GM18951 (cell line): ENCODE data around the gene SSTR4.

Source experiments
- POLR2A ChIP-seq: IDR thresholded peaks from 4 replicates; pipeline ENCODE4 v1.6.1; 2011; ENCODE audit warnings: mild to moderate bottlenecking; ENCODE audit not compliant: insufficient read length, insufficient read depth; ENCODE audit errors: extremely low read depth
- in situ Hi-C: fragments of 300-500 bp; cut with MboI; formaldehyde crosslinking; loops from one replicate; pipeline ENCODE4 v1.12.0; 2022; ENCODE audit warnings: low sequenced_read_pairs, mixed read lengths, inconsistent platforms; ENCODE audit not compliant: unreplicated experiment

Gene SSTR4

GRCh38 chr20:23007886-23008655 lies 27.0 kb upstream of the SSTR4 start:
- in situ Hi-C loops, result no loop called here
- TF ChIP-seq POLR2A, result no peak

GRCh38 chr20:23008667-23009066 lies 26.4 kb upstream of the SSTR4 start:
- TF ChIP-seq POLR2A, result no peak
- in situ Hi-C loops, result no loop called here

- in situ Hi-C loops, result no loop called here
- TF ChIP-seq POLR2A, result no peak
These were observed 25.5 kb upstream of the SSTR4 start for GRCh38 chr20:23009636-23010035.

- no peak for TF ChIP-seq POLR2A
- in situ Hi-C loops, result no loop called here
These were observed 25.0 kb upstream of the SSTR4 start for GRCh38 chr20:23010096-23010495.

- in situ Hi-C loops, result no loop called here
- no peak for TF ChIP-seq POLR2A
These were observed 23.9 kb upstream of the SSTR4 start for GRCh38 chr20:23011008-23011721.

- no peak for TF ChIP-seq POLR2A
- in situ Hi-C loops, result no loop called here
These were observed 21.7 kb upstream of the SSTR4 start for GRCh38 chr20:23013429-23013828.

GRCh38 chr20:23017516-23017915 lies 17.6 kb upstream of the SSTR4 start:
- no peak for TF ChIP-seq POLR2A
- in situ Hi-C loops, result no loop called here

GRCh38 chr20:23018432-23018831 lies 16.7 kb upstream of the SSTR4 start:
- in situ Hi-C loops, result no loop called here
- TF ChIP-seq POLR2A, result no peak

- in situ Hi-C loops, result no loop called here
- TF ChIP-seq POLR2A, result no peak
These were observed 16.2 kb upstream of the SSTR4 start for GRCh38 chr20:23018941-23019340.

GRCh38 chr20:23019403-23019802 lies 15.7 kb upstream of the SSTR4 start:
- no peak for TF ChIP-seq POLR2A
- in situ Hi-C loops, result no loop called here

GRCh38 chr20:23020230-23021018 lies 14.7 kb upstream of the SSTR4 start:
- in situ Hi-C loops, result no loop called here

GRCh38 chr20:23021541-23021940 lies 13.6 kb upstream of the SSTR4 start:
- no peak for TF ChIP-seq POLR2A
- in situ Hi-C loops, result no loop called here

More at GRCh38 chr20:23020230-23021018, 14.7 kb upstream of the SSTR4 start:
- TF ChIP-seq POLR2A, result no peak

GRCh38 chr20:23021951-23022350 lies 13.2 kb upstream of the SSTR4 start:
- TF ChIP-seq POLR2A, result no peak
- in situ Hi-C loops, result no loop called here
